ENCODE data around the gene WRAP73.

Gene WRAP73

DNA sequence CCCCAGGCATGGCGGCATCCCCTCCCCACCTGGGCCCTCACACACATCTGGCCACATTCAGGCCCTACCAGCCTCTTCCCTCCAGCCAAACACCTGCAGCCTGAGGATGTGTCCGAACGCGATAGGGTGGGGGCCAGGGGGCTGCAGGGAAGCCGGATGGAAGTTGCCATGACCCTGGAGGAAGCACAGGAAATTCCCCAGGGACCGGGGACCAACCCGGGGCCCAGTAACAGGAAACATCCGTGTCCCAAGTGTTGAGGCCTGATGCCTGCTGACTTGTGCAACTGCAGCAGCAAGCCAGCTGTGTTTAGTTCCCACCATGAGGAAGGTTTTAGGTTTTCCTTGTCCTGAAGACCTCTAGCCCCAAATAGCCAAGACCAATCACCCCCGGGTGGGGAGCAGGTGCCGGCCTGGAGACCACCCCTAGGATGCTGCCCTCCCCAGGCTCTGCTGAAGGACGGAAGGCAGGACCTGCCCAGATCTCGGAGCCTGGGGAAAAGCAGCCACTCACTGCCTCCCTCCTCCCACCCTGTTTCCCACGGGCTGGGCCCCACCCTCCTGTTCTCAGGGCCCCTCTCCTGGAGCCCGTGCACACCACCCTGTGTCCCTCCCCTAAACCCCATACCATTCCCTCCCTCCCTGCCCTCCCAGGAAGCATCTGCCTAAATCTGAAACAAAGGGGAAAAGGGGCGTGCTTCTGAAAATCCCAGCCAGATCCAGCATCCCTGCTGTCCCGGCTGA is 68.4 kb downstream of the WRAP73 start:
- no peak overlapping the region for H3K27ac ChIP-seq
- H3K4me3 ChIP-seq (ENCODE audit: low read depth in 1 of 2, low read length in 1 of 2) = no peak overlapping the region
- H3K4me1 ChIP-seq (ENCODE audit: control insufficient read depth in 1 of 2, insufficient read depth in 1 of 2, low read depth in 1 of 2, low read length in 1 of 2) = peaks cover 0 to 4% of the 10 kb centered on the region in 2 experiments
- TF ChIP-seq, protein P1, sequence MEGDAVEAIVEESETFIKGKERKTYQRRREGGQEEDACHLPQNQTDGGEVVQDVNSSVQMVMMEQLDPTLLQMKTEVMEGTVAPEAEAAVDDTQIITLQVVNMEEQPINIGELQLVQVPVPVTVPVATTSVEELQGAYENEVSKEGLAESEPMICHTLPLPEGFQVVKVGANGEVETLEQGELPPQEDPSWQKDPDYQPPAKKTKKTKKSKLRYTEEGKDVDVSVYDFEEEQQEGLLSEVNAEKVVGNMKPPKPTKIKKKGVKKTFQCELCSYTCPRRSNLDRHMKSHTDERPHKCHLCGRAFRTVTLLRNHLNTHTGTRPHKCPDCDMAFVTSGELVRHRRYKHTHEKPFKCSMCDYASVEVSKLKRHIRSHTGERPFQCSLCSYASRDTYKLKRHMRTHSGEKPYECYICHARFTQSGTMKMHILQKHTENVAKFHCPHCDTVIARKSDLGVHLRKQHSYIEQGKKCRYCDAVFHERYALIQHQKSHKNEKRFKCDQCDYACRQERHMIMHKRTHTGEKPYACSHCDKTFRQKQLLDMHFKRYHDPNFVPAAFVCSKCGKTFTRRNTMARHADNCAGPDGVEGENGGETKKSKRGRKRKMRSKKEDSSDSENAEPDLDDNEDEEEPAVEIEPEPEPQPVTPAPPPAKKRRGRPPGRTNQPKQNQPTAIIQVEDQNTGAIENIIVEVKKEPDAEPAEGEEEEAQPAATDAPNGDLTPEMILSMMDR (IDR thresholded peaks at IDR 0.05) = no peak
- no peaks in the 10 kb centered on the region for H3K27me3 ChIP-seq
- H3K9me3 ChIP-seq = no peaks in the 10 kb centered on the region
- H3K36me3 ChIP-seq = peaks cover 5% of the 10 kb centered on the region

Data from neutrophil (primary cell).